ENCODE results near the gene TMEM240. TPM values are rescaled to one million over a fixed set of nuclear protein-coding genes. Genes with fewer than 3 reads are reported as not detected.

Gene TMEM240
- total RNA-seq, 2 donors from 2014 or later, result 11.1 TPM

GRCh38 chr1:1538334-1538733, 2.1 kb downstream of the TMEM240 start:
- Histone ChIP-seq H3K9me3 (no peaks in the 10 kb centered on the region), H3K36me3 (peaks cover 6% of the 10 kb centered on the region), H3K4me1 (ENCODE audit: control insufficient read depth in 1 of 2, low read depth in 2 of 2) (peaks cover 10 to 19% of the 10 kb centered on the region in 2 donors), H3K4me3 (no peak overlapping the region), H3K27ac (no peak overlapping the region), H3K27me3 (replicated peaks; ENCODE audit: insufficient read depth) (no peaks in the 10 kb centered on the region)
- no peak for TF ChIP-seq CTCF (IDR thresholded peaks at IDR 0.05)
- ATAC-seq (ENCODE audit: insufficient number of reproducible peaks, low FRiP score, low read depth) (no peak), DNase-seq (ENCODE audit: low spot score) (no peak)

DNA sequence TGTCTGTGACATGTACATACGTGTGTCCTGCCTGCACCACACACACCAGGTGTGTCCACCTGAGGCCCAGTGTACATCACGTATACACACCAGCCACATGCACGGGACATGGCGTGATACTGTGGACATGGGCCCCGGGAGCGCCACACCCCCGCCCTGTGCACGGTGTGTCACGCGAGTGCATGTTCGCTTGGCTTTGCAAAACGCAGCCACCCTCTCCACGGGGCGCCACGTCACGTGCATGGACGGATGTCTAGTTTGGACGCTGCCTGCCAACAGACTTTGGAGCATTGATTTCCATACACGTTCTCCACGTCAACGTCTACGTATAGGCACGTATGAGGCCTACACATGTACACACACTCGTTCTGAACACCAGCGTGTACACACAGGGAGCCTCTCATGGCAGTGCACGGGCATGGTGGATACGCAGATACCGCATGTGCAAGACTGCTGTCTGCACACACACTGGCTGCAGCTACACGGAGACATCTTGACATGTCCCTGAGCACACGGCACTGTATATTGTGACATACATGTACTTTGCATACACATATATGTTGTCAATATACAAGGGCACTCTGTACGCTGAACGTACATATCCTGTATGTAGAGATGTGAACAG, 2.7 kb downstream of the TMEM240 start:
- Histone ChIP-seq H3K27ac (no peak overlapping the region), H3K4me1 (ENCODE audit: control insufficient read depth in 1 of 2, low read depth in 2 of 2) (peaks cover 10 to 19% of the 10 kb centered on the region in 2 donors), H3K4me3 (no peak overlapping the region), H3K9me3 (no peaks in the 10 kb centered on the region), H3K36me3 (peaks cover 3% of the 10 kb centered on the region), H3K27me3 (replicated peaks; ENCODE audit: insufficient read depth) (no peaks in the 10 kb centered on the region)
- ATAC-seq (ENCODE audit: insufficient number of reproducible peaks, low FRiP score, low read depth), result no peak
- no peak for DNase-seq (ENCODE audit: low spot score)
- TF ChIP-seq CTCF (IDR thresholded peaks at IDR 0.05), result no peak

- ATAC-seq (ENCODE audit: insufficient number of reproducible peaks, low FRiP score, low read depth) (no peak), DNase-seq (ENCODE audit: low spot score) (no peak)
- no peak for TF ChIP-seq CTCF (IDR thresholded peaks at IDR 0.05)
- Histone ChIP-seq H3K4me3 (no peak overlapping the region), H3K27ac (no peak overlapping the region), H3K9me3 (peaks cover under 1% of the 10 kb centered on the region), H3K36me3 (no peaks in the 10 kb centered on the region), H3K27me3 (replicated peaks; ENCODE audit: insufficient read depth) (no peaks in the 10 kb centered on the region), H3K4me1 (ENCODE audit: control insufficient read depth in 1 of 2, low read depth in 2 of 2) (peaks cover 10 to 19% of the 10 kb centered on the region in 2 donors)
Measured at GRCh38 chr1:1536938-1537546, 3.4 kb downstream of the TMEM240 start.

GRCh38 chr1:1536019-1536937, 4.1 kb downstream of the TMEM240 start:
- H3K4me3 ChIP-seq, result no peak overlapping the region
- no peak for TF ChIP-seq CTCF (IDR thresholded peaks at IDR 0.05)
- ATAC-seq (ENCODE audit: insufficient number of reproducible peaks, low FRiP score, low read depth) (no peak), DNase-seq (ENCODE audit: low spot score) (no peak)
- H3K27me3 ChIP-seq (replicated peaks; ENCODE audit: insufficient read depth), result no peaks in the 10 kb centered on the region
- H3K4me1 ChIP-seq (ENCODE audit: control insufficient read depth in 1 of 2, low read depth in 2 of 2), result peaks cover 10 to 19% of the 10 kb centered on the region in 2 donors
- no peaks in the 10 kb centered on the region for H3K36me3 ChIP-seq
- H3K9me3 ChIP-seq, result peaks cover 4% of the 10 kb centered on the region
- no peak overlapping the region for H3K27ac ChIP-seq

All from thoracic aorta (tissue), 2 donors.